Hematopoietic multipotent progenitor cell treated with erythropoietin and hydrocortisone succinate and interleukin-3 and kit ligand, for 4 days (in vitro differentiated cells): Measurements from ENCODE around the gene PHPT1.
"Not testable (repeated sequence)": the region's sequence is repeated elsewhere in the genome, so short reads cannot be mapped to it uniquely, and the experiment has no call there.

Experiments used
- DNase-seq: peaks from one replicate; pipeline ENCODE4 v3.0.0-alpha.2; 2015

Gene PHPT1

GRCh38 chr9:136823136-136824046 is 25.8 kb upstream of the PHPT1 start:
- no peak for DNase-seq

DNA sequence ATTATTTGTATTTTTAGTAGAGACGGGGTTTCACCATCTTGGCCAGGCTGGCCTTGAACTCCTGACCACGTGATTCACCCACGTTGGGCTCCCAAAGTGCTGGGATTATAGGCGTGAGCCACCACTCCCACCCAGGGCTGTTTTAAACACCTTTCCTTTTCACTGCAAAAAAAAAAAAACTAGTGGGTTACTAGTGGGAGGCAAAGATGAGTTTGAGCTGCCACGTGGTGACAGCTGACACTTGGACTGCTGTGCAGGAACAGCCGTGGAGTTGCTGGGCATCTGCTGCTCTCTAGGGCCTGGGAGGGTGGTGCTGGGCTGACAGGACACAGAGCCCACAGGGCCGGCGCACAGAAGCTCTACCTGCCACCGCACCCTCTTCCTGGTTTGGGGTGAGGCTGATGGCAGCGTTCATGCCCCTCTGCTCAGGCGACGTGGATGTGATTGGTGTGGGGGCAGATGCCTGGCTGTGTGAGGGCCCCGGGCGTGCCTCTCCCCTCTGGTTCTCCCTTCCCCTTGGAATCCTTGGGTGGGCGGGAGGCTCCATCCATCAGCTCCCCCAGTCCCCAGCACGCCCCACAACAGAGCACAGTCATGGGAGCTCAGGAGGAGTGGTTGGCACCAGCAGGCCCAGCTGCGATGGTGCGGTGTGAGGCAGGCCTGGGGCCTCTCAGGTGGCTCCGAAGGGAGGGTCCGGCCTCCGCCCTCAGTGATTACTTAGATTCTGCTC is 24.5 kb upstream of the PHPT1 start:
- DNase-seq = no peak

DNA sequence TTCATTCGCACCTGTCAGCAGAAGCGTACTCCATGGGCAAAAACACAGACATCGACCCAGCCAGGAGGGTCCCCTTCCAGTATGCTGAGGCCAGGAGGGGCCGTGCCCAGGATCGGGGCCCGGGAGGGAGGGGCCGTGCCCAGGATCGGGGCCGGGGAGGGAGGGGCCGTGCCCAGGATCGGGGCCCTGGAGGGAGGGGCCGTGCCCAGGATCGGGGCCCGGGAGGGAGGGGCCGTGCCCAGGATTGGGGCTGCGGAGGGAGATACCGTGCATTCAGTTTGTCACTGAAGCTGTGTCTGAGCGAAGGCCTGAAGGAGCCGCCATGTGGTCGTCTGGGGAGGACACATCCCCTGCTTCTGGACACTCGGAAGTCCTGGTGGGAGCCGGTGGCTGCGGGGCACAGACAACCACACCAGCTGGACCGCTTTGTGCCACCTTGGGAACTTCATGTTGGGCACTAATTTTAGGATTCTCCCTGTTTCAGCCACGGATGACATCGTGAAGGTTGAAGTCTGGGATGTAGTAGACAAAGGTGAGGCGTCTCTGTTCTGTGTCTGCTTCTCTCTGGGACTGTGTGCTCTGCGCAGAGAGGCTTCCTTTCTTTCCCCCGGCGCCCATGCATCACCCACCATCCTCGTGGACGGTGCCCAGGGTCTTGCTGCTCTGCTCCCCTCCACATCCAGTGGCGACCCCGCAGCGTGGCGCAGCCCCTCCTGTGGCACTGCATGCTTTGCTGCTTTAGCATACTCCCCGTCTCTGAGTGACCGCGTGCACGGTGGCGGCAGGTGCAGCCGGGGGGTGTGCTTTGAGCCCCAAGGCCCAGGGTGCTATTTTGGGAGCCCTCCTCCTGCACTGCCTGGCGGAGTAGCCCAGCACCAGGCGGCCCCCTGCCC is 23.7 kb upstream of the PHPT1 start:
- no peak for DNase-seq

GRCh38 chr9:136826188-136826541 is 23.0 kb upstream of the PHPT1 start:
- no peak for DNase-seq

DNA sequence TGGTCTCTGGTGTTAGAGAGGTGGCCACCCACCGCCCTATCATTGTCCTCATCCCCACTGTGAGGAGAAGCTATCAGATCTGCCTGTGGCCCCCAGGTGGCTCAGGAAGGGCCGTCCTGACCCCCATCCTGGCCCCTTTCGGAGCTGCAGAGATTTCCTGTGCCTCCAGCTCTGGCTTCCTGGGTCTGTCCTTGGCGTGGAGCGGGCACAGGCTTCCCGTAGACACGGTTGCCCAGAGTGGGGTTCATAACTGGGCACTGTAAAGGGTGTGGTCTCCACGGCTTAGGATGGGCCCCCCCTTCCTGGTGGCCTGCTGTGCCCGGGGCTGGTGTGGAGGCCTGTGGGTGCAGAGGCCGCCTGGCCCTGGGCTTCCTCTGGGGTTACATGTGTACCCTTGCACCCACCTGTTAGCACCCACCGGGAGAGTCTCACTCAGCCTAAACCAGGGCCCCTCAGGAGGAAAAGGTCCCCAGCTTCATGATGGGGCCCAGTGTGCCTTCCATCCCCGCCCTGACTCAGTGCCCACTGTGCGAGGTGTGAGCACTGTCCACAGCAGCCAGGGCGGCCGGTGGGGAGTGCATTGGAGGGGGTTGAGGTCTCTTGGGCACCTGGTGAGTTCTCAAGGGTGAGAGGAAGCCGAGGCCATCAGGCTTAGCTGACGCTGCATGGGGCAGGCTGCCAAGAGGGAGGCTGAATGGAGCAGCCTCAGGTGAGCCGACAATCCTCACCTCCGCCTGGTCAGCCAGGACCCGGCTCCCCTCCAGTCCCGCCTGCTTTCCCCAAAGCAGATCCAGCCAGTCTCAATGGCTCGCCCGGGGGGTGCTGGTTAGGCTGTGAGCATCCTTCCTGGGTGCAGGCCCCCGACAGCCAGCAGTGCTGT is 22.3 kb upstream of the PHPT1 start:
- DNase-seq = no peak

- DNase-seq = no peak
Observed at GRCh38 chr9:136827794-136828473, 21.3 kb upstream of the PHPT1 start.

GRCh38 chr9:136828474-136829140 is 20.6 kb upstream of the PHPT1 start:
- DNase-seq = no peak

DNA sequence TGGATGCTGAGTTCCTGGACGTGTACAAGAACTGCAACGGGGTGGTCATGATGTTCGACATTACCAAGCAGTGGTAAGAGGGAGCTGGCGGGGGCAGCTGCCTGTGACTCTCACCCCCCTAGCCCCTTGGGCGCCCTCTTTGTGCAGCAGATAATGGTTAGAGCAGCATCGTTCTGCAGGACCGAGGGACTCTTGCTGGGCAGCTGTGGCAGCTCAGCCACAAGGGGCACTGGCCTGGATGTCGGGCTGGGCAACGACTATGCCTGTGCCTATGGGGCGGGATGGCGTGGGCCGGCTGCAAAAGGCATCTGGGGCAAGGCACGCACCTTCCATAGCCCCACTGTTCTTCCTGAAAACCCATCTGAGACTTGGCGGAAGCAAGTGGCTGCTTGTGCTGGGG is 19.8 kb upstream of the PHPT1 start:
- DNase-seq = no peak

GRCh38 chr9:136829981-136830885 is 19.0 kb upstream of the PHPT1 start:
- no peak for DNase-seq

DNA sequence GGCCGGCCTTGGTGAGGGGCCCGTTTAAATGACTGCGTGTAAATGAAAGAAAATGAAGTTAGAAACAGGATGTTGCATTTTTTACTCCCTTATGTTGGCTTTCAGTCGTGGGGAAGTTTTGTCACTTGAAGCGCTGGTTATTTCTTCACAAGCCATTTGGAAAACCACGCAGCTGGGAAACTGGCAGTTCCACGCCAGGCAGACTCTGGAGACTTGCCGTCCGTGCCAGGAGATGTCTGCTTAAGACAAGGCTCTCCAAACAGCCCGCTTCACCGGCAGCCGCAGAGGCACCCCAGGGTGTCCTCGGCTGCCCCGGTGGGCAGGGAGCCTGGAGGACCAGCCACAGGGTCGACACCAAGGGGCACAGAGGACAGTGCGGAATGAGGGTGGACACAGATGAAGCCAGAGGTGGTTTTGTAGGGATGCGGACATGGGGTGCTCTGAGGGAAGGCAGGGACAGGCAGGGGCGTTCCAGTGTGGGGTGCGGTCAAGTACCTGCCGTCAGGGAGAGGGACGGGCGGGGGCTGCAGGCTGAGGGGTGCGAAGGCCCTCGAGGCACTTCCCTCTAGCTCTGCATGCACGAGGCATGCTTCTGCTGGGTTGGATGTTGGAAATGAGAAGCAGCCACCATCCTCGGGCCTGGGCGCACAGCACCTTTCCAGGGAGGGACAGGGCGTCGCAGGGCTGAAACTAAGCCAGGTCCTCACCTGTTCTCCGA is 18.0 kb upstream of the PHPT1 start:
- DNase-seq = no peak

GRCh38 chr9:136831720-136832104 is 17.5 kb upstream of the PHPT1 start:
- DNase-seq = no peak

DNA sequence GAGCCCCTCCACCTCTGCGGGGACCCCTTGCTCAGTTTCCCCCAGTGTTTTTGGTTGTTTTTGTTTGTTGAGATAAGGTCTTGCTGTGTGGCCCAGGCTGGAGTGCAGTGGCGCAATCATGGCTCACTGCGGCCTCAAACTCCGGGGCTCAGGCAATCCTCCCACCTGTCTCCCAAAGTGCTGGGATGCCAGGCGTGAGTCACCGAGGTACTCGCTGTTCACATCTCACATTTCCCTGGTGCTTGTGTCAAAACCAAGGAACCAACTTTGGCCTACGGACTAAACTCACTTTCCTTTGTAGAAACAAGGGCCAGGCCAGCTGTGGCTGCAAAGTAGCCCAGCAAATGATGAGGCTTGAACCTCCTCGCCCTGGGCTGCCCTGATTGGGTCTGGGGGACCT is 16.6 kb upstream of the PHPT1 start:
- no peak for DNase-seq

DNA sequence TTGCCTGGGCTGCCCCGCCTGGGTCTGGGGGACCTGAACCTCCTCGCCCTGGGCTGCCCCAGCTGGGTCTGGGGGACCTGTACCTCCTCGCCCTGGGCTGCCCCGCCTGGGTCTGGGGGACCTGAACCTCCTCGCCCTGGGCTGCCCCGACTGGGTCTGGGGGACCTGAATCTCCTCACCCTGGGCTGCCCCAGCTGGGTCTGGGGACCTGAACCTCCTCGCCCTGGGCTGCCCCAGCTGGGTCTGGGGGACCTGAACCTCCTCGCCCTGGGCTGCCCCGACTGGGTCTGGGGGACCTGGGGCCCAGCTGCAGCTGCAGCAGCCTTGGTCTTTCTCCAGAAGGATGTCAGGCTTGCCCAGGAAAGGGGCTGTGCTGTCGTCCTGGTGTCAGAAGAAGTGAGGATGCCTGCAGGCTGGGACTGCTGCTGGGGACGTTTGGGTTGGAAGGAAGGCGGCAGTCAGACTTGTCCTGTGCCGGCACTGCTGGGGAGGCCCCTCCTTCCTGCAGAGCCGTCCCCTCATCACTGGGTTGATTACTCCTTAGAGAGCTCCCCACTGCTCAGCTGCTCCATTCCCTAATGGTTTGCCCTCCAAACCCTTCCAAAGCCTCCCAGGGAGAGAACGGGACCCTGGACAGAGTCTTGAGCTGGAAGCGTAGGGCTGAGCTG is 15.7 kb upstream of the PHPT1 start:
- DNase-seq = not testable (repeated sequence)

GRCh38 chr9:136835162-136835931 is 13.9 kb upstream of the PHPT1 start:
- DNase-seq = peak; percentile 29

GRCh38 chr9:136835932-136836904 is 13.0 kb upstream of the PHPT1 start:
- no peak for DNase-seq

GRCh38 chr9:136837146-136837855 is 11.9 kb upstream of the PHPT1 start:
- DNase-seq = no peak
